CD1c-positive myeloid dendritic cell (primary cell): Measurements from ENCODE around the gene HOXD11.

Source experiments
- DNase-seq: peaks from one replicate; pipeline ENCODE4 v3.0.0-alpha.2; 2016; ENCODE audit errors: extremely low spot score

Gene HOXD11

DNA sequence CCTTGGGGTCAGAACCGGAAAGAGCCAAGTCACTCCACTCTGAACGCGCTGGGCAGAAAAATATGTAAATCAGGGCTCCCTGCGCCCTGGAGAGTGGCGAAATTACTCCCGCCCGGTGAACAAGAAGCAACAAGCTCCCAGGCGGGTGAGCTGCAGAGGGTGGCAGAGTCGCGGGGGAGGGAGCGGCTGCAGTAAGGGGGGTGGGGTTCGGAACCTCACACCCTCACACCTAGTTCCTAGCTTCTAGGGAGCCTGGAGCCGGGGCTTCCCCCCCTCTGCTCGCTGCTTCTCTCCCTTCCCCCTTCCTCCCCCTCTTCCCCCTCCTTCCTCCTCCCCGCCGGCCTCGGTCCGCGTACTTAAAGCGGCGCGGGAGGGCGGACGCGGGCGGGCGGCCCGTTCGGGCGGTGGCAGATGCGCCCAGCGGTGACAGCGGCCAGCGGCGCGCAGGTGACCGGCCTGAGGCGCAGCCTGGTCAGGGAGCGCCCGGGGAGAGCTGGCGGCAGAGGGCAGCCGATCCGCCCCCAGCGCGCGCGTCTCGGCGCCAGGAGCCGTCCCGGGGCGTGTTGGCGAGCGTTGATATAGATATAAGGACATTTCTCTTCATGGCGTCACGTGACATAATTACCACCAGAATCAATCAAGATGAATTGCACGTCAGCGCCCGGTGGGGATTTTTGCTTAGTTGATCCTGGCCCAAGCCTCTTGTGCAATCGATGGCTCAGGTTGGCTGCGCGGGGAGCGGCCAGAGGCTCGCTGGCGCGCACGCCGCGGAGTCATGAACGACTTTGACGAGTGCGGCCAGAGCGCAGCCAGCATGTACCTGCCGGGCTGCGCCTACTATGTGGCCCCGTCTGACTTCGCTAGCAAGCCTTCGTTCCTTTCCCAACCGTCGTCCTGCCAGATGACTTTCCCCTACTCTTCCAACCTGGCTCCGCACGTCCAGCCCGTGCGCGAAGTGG lies at the start of gene HOXD11:
Gene HOXD11, plus strand, starts transcription at position 700 of the 959 bp plus-strand sequence. Its CDS starts 76 bp downstream, at position 776.
- peak; percentile 15 for DNase-seq

DNA sequence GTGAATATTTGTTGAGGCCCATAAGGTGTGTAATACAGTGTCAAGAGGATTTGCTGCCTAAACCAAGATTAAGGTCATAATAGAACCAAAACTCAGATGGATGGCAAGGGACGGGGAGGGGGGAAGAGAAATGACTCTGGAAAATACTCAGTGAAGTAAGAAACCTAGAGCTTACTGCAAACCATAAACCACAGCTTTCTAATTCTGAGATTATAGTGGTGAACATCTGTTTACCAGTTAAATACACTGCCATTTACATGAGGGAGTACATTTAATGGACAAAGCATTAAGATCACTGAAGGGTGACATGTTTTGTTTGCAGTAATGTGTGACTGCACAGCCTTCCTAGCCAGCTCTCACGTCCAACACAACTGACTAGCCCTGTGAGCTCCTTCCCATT lies 43.1 kb upstream of the HOXD11 start:
- DNase-seq = no peak

DNA sequence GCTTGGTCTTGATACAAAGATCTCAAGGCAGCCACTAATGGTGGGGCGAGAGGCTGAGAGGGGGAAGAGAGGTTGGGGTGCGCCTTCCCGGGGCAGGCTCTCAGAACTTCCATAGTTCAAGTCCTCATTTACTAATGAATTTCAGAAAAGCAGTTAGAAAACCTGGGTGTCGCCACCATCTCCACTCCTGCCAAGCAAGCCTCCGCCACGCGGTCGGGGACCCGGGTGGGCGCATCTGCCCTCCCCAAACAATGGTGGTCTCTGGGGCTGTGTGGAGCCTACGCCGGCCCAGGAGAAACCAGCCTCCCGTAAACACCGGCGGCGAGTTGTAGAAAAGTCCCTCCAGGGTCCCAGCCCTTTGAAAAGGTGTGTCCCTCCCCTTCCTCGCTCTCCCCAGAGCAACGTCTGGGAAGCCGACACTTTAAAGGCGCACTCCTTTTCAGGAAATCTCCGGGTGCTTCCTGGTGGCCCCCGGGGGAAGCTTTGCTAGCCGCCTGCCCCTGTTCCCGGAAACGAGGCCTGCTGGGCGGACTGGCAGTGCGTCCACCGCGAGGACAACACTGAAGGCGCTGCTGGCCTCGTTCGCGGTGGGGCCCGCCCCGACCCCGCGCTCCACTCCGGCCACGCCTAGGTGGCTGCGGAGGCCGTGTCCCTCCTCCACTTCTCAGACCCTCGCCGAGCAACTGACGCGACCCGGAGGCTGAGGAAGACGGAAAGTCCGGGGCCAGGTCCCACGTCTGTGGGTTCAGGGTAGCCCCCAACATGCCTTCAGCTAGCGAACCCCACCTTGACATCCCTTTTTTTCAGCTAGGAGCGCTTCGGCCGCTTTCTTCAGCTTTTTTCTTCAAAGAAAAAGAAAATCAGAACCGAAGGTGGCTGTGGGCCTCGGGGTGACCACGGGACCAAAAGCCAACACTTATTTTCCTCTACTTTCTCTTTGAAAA lies 40.2 kb upstream of the HOXD11 start:
- DNase-seq = no peak

DNA sequence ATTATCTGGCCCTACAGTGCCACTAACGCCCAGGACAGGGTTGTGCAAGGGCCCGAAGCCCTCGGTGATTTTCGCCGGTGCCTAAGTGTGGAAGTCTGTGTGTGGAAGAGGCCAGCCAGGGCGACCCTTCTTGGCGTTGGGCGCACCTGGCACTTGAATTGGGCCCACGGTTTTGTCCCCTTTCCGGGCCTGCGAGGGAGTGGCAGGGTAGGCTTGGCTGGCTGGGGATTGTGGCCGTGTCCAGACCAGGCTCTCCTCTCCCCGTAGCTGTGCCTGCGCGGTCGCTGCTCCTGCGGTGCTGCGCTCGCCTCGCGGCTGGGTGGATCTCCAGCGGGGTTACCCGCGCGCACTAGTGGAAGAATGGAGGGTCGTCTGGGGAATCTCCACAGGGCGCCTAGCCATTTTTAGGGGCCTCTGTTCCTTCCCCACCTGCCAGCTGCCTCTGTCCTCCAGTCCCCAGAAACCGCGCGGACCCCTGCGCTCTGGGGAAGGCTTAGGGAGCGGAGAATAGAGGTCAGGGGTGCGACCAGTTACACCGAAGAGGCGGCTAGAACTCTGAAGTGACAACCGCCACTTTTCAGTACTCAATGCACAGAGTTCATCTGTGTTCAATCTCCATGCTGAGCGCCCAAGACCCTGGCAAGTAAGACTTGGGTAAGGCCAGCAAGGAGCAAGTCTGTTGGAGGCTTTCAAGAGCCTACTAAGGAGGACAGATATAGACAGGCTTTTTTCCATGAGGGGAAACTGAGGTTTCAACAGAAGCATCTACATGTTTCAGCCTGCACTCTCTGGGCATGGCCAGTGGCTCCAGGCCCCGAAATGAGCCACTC lies 39.3 kb upstream of the HOXD11 start:
- DNase-seq = no peak

DNA sequence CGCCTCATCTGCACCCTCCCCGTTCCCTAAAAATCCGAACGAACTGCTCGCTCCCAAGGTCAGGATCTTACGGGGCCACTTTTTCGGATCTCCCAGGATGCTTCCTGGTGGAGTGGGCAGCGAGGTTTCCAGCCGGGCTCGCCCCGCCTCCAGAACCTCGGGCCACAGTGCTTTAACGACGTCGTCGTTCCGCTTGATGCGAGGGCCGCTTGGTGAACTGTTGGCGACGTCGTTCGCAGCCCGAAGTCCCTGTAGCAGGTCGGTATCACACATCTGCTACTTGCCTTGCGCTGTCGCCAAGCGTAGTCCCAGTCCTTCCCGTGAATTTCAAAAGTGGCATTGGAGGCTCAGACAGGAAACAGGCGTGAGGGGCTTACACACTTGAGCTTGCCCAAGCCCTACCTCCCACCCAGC lies 38.7 kb upstream of the HOXD11 start:
- DNase-seq = no peak

DNA sequence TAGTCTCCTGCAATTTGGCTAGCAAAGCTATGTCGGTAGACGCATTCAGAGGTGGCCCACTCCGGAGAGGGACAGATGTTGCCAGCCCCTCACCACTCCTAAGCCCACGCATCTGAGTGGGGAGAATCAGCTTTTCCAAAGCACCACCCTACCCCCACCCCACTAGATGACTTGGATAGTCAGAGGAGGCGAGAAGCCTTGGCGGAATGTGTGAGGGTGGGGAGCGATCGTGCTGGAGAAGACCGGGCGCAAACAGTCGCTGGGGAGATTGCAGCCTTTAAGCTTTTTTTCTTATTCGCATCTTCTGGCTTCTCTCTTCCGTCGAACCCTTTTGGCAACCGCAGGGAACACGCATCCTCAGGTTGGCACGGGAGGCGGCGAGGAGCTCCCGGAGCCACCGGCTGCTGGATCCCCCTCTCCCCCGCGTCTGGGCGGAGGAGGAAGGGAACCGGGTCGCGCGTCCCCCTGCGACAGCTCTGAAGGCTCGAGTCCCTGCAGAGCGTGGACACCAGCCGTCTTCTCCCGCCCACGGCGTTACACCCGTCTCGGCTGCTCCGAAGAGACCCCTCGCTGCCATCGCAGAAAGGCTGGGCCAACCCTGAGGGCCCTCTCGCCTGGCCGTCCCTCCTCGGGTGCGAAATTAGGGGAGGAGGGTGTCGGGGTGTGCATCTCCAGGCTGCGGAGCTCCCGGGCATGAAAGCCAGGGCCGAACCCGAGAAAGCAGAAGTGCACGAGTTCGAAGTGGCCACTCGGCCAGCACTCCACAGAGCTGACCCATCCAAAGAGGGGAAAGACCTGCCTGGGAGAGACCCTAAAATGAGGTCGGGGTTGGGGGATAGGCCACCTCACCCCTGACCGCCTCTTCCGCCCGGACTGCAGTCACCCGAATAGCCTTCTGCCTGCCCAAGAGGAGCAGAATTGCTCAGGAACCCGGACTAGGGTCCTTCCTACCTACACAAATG lies 35.5 kb upstream of the HOXD11 start:
- no peak for DNase-seq

DNA sequence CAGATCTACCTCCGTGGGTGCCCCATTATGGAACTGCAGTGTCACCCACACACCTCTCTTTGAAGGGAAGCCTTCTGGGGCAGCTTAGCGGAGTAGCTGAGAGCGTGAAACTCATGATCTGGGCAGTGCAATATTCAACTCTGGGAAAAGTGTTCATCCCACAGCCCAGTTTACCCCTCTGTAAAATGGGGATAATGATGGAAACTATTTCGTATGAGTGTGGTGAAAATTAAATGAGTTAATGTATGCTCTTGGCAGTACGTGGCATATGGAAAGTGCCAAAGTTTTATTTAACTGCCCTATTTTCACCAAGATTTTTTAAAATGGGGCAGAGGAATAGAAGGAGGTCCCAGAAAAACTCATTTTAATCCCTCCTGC lies 34.8 kb upstream of the HOXD11 start:
- no peak for DNase-seq

DNA sequence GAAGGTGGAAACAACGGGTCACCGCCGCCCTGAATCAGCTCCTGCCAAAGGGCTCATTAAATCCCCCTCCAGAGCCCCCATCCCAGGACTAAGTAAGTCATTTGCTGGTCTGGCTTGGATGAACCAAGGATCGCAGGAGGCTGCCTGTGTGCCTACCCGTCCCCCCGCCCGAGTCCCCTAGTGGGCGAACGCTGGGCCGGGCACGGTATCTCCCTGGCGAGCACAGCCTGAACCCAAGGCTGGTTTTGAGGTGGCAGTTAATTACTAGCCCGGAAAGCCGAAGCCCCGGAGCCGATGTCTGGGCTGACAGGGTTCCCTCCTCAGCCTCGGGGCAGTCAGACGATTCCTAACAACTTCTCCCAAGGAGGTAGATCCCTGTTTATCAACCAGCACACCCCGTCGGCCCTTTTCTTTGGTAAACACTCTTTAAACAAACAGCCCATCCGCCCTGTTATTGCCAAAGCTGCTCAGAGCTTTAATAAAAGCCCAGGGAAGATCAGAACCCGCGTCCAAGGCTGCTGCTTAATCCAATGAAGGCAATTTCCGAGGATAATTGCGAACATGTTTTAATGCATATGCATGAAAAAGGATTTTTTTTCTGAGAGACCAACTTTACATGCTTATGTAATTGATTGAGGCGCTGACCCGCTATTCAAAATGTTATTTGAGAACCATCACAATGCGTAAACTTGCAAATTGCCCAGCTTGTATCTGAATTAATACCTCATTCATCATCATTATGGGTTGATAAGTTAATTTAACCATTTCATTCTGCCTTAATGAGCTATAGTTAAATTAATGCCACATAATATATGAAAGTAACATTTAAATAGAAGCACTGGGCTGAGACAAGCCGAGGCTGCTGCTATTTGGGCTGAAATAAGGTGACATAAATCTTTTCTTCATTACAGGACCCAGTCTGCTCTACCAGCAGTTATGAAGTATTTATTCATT lies 33.9 kb upstream of the HOXD11 start:
- no peak for DNase-seq

DNA sequence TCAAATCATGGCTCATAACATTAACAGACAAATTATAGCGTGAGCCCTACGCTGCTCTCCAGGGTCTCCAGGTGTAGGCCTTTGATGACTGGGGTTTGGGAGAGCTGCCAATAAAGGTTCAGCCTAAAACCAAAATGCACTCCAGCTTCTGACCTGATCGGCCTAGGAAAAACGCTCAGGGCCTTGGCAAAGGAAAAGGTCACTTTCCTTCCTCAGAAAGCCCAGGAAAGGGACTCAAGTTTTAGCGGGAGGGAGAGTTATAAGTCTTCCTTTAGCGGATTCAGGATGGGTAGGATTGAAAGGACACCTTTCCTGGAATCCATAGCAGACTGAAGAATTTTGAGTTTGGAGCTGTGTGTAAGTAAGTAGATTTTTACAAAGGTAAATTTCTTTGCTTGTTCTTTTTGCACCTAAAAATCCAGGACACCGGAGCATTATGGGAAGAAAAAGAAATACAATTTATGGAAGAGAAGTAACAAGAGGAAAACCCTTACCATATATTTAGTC lies 32.1 kb upstream of the HOXD11 start:
- no peak for DNase-seq

DNA sequence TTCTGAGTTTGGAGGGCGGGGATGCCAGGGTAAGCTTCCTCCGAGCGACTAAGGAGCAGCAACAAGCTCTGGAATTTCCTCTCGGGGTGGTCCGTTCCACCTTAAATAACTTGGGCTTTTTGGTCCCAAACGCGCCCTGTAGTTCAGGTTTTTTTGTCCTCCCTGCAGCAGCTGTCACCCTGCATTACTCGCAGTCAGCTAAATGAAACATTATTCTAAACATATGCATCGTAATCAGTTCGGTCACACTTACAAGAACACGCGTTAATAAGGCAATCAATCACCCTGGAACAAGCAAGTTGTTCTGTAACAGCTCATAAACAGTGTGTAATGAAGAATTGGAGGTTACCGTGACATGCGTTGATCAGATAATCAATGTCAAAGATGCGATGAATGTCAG lies 31.6 kb upstream of the HOXD11 start:
- no peak for DNase-seq

DNA sequence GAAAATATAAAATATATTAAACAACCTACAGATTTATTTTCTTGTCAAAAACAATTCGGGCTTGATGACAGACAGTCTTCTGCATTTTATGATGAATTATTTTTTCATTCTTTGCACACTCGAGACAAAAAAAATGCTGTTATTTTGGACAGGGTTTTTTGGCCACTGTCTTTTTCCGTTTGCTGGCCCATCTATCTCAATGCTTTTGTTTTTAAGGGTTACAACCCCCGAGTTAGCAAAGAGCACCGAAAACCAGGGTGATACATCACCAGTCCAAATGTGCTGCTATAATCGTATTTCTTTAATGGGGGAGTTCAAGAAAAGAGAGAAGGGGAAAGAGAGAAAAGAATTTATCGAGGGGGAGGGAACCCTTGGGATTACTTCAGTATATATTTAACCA lies 31.0 kb upstream of the HOXD11 start:
- DNase-seq = no peak

DNA sequence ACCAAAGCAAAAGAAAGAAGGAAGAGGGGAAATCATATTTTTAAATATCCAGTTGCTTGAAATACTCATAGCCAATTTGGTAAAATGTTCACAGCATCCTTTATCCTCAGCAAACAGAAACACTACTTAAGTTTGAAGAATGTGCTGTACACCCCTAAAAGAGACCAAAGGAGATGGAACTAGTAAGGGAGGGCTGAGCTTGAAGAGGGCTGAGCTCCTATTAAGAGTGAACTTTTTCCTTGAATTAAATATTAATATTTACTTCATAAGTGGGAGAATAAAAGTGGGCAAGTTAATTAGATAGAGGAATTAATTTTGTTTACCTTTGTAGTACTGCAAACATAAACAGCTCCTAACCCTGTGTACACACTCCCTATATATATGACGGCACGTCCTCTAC lies 30.3 kb upstream of the HOXD11 start:
- DNase-seq = no peak

DNA sequence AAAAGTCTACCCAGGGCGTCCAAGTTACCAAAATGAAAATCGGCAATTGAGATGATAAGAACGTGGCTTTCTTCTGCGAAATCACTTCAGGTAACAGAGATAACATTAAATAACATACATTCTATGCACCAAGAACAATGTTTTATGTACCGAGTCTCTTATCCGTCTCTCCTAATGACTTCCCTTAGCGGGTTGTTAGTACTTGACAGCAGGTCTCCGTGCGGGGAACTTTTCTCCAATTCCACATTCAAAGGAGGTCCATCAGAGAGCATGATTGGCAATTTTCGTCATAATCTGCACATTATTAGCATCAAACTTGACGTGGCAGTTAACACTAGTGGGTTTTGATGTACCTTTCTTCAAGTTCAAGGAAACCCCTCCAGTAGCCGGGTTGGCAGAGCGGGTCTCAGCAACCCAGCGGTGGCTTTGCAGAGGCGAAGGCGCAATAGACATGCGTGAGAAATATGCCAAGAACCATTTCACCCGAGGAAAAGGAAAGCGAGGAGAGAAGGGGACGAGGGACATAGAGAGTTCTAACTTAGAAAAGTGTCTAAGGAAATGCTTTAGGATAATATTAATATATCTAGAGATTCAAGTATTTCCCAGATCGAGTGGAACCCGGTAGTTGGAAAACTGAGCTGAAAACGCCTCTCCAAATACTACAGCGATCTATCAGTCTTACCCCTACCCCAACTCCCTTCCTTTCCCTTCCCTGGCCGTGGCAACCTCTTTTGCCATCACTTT lies 28.4 kb upstream of the HOXD11 start:
- no peak for DNase-seq

DNA sequence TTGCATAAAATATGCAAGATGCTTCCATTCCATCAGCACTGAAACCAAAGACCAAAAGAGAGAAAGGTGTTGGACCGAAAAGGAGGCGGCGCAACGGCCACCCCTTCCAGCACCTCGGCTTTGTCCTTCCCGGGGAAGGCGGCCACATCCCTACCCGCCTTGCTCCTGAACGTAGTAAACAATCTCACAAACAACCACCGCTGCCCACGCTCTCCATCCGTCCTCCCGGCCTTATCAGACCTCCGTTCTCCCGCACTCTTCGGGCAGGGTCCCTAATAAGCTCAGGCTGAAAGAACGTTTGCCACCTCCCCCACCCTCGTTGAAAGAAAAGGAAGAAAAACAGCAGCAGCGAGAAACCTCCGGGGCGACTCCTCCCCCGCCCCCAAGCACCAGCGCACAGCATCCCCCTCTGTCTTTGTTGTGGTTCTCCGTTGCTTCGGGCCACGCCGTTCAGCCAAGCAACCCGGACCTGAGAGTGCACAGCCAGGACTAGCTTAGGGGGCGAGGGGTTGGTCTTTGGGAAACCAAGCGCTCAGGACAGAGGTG lies 27.7 kb upstream of the HOXD11 start:
- DNase-seq = no peak

DNA sequence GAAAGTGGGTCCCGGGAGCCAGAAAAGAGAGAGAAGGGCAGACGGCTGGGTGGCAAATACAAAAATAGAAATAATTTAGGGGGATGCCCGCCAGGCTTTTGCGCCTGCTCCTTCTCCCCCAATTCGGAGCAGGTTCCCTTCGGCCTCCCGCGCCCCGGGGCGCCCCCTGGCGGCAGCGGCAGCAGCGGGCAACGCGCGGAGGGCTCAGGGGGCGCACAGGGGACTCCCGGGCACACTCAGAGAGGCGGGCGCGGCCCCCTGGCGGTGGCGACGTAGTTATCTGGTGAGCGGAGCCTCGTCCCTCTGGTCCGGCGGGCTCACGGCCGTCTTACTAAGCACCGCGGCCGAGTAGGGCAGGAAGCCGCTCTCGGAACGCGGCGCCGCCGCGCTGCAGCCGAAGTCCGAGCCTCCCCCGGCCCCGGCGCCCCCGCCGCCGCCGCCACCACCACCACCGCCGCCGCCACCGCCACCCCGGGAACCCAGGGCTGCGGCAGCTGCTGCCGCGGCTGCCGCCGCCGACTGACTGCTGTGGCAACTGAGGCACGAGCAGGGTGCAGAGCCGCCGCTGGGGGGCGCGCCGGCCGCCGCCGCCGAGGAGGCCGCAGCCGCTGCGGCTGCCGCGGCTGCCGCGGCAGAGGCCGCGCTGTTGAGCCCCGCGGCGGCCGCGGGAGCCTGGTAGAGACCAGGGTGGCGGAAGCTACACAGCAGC lies 27.1 kb upstream of the HOXD11 start:
- peak; percentile 22 for DNase-seq

DNA sequence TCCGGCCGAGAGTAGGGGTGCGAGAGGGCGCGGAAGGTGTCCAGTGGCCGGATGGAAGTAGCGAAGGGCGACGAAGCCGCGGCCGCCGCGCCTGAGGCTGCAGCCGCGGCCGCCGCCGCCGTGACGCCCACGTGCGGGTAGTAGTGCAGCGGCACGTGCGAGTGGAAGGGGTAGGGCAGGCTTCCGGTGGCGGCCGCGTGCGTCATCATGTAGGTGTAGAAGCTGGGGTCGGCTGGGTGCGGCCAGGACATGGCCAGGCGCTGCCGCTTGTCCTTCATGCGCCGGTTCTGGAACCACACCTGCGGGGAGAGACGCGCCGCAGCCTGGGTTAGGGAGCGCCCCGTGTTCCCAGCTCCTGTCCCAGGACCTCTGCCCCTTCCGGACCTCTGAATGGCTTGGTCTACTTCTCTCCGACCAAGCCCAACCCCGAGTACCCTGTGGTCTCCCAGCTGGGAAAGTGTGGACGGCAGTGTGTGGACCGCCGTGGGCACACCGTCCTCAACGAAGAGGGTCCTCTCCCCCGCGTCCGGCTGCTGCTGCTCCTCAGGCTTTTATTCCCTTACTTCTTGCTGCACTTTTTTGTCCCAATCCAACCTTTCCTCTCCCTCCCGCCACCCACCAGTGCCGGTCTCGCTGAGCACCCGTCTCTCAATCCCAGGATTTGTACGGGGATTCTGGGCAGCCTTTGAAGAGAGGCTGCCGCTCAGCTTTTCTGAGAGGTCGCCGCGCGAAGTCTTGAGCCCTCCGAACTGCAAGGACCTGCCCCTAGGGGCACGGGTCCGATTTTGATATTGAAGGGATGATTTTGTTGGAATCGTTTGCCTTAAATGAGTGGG lies 26.3 kb upstream of the HOXD11 start:
- DNase-seq = peak; percentile 21
